WTC11 (cell line): ENCODE measurements around the gene PTPRO. TPM values are rescaled to one million over a fixed set of nuclear protein-coding genes. Genes with fewer than 3 reads are reported as not detected.

ENCODE experiments used
- ATAC-seq: fragments of 200-7000 bp; cut with Tn5 transposase; 2 replicates; pipeline ENCODE4 v1.10.0; 2021; ENCODE audit warnings: mild to moderate bottlenecking, moderate library complexity
- CTCF ChIA-PET: fragments of 300-600 bp; sonication (Branson Sonifier 250); formaldehyde crosslinking; loops from one replicate; lab custom pipeline; 2021; ENCODE audit warnings: antibody characterized with exemption; lab: Charles Lee
- POLR2A ChIA-PET: fragments of 350-600 bp; sonication (Branson Sonifier 250); formaldehyde crosslinking; loops from one replicate; lab custom pipeline; 2021; ENCODE audit warnings: antibody characterized with exemption; lab: Charles Lee
- DNase-seq: peaks from one replicate; pipeline ENCODE4 v3.0.0; 2021; ENCODE audit warnings: low spot score
- H3K27ac Mint-ChIP-seq: 2 replicates; pipeline ENCODE4 v1.8.0; 2021; ENCODE audit warnings: mixed read lengths
- H3K27me3 Mint-ChIP-seq: 2 replicates; pipeline ENCODE4 v1.8.0; 2021; ENCODE audit warnings: low read depth, mild to moderate bottlenecking, moderate library complexity, mixed read lengths
- H3K36me3 Mint-ChIP-seq: 2 replicates; pipeline ENCODE4 v1.8.0; 2021; ENCODE audit warnings: mixed read lengths
- H3K4me1 Mint-ChIP-seq: 2 replicates; pipeline ENCODE4 v1.8.0; 2022; ENCODE audit warnings: mixed read lengths
- H3K4me3 Mint-ChIP-seq: 2 replicates; pipeline ENCODE4 v1.8.0; 2021; ENCODE audit warnings: mild to moderate bottlenecking, moderate library complexity, mixed read lengths
- H3K9me3 Mint-ChIP-seq: 2 replicates; pipeline ENCODE4 v1.8.0; 2021; ENCODE audit warnings: mixed read lengths
- AFF4 ChIP-seq: sonication (generic); formaldehyde crosslinking; IDR thresholded peaks from 2 replicates; pipeline ENCODE4 v1.8.1; 2023; ENCODE audit warnings: mild to moderate bottlenecking, missing genetic modification reagents, borderline replicate concordance
- CBFB ChIP-seq: sonication (generic); formaldehyde crosslinking; IDR thresholded peaks from 2 replicates; pipeline ENCODE4 v1.8.1; 2022; ENCODE audit warnings: mild to moderate bottlenecking, low read depth, missing genetic modification reagents
- ELF4 ChIP-seq: sonication (generic); formaldehyde crosslinking; IDR thresholded peaks from 2 replicates; pipeline ENCODE4 v1.8.1; 2022; ENCODE audit warnings: low read depth, mild to moderate bottlenecking, moderate library complexity, missing genetic modification reagents
- FOXP1 ChIP-seq: sonication (generic); formaldehyde crosslinking; IDR thresholded peaks from 2 replicates; pipeline ENCODE4 v1.8.0; 2022; ENCODE audit warnings: missing genetic modification reagents, mild to moderate bottlenecking, moderate library complexity, borderline replicate concordance
- KAT7 ChIP-seq: sonication (generic); formaldehyde crosslinking; IDR thresholded peaks from 2 replicates; pipeline ENCODE4 v1.8.1; 2023; ENCODE audit warnings: missing genetic modification reagents, mild to moderate bottlenecking, borderline replicate concordance
- RORB ChIP-seq: fragments of 250-450 bp; sonication (Bioruptor Pico); IDR thresholded peaks from 2 replicates; pipeline ENCODE4 v1.9.0; 2021; ENCODE audit warnings: mild to moderate bottlenecking
- TEAD4 ChIP-seq: sonication (generic); formaldehyde crosslinking; IDR thresholded peaks from 2 replicates; pipeline ENCODE4 v1.8.0; 2022; ENCODE audit warnings: mild to moderate bottlenecking, missing genetic modification reagents
- TP53 ChIP-seq: sonication (generic); formaldehyde crosslinking; IDR thresholded peaks from 2 replicates; pipeline ENCODE4 v1.8.1; 2023; ENCODE audit warnings: mild to moderate bottlenecking, missing genetic modification reagents
- USF2 ChIP-seq: sonication (generic); formaldehyde crosslinking; IDR thresholded peaks from 2 replicates; pipeline ENCODE4 v1.8.1; 2023; ENCODE audit warnings: mild to moderate bottlenecking, missing genetic modification reagents, moderate library complexity
- ZNF138 ChIP-seq: sonication (generic); formaldehyde crosslinking; conservative IDR thresholded peaks from 2 replicates; pipeline ENCODE4 v1.8.1; 2022; ENCODE audit warnings: mild to moderate bottlenecking, moderate library complexity, missing genetic modification reagents
- ZNF317 ChIP-seq: sonication (generic); formaldehyde crosslinking; IDR thresholded peaks from 2 replicates; pipeline ENCODE4 v1.8.1; 2023; ENCODE audit warnings: low read depth, mild to moderate bottlenecking, moderate library complexity, missing genetic modification reagents, borderline replicate concordance
- ZNF425 ChIP-seq: fragments of 250-450 bp; sonication (Bioruptor Pico); conservative IDR thresholded peaks from 2 replicates; pipeline ENCODE4 v1.9.0; 2021; ENCODE audit warnings: mild to moderate bottlenecking
- total RNA-seq: library from RNA; stranded (reverse); gene quantifications from 3 replicates; pipeline ENCODE4 v1.2.3, GENCODE V29; 2021
- TF ChIP-seq, protein P1 (sequence below): sonication (generic); formaldehyde crosslinking; IDR thresholded peaks from 2 replicates; pipeline ENCODE4 v1.8.1; 2022; ENCODE audit warnings: low read depth, missing genetic modification reagents, borderline replicate concordance
- TF ChIP-seq, protein P2 (sequence below): fragments of 250-450 bp; sonication (Bioruptor Pico); IDR thresholded peaks from 2 replicates; pipeline ENCODE4 v2.1.2; 2022; ENCODE audit warnings: mild to moderate bottlenecking, moderate library complexity

The PTPRO gene
- total RNA-seq, 1 experiment from 2014 or later, result 1.1 TPM

- TF ChIP-seq AFF4 (CRISPR knock-in tag), result no peak
- TF ChIP-seq KAT7 (CRISPR knock-in tag), result no peak
- TF ChIP-seq, all 79 proteins: peak for 0
Measured at GRCh38 chr12:15627995-15628945, 306.0 kb downstream of the PTPRO start (continued).

DNA sequence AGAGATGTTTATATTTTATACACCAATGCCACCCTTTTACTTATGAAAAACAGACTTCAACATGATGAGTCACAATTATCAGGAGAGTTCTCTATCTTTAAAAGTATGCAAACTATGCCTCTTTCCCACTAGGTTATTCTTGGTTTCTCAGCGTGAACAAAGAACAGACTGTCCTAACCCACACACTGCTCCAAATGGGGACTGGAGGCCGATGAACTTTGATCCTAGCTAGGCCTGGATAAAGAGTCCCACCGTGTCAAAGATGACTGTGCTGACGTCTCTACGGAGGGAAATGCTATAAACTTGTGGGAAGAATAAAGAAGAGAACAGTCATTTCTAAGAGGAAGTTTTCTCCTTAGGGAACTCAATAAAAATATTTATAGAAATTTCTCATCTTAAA is 306.8 kb downstream of the PTPRO start:
- Mint-ChIP-seq H3K27me3 (no peaks in the 10 kb centered on the region), H3K4me3 (no peak overlapping the region), H3K36me3 (no peaks in the 10 kb centered on the region), H3K9me3 (no peaks in the 10 kb centered on the region), H3K4me1 (peaks cover 14% of the 10 kb centered on the region), H3K27ac (no peak overlapping the region)
- TF ChIP-seq, protein P1, sequence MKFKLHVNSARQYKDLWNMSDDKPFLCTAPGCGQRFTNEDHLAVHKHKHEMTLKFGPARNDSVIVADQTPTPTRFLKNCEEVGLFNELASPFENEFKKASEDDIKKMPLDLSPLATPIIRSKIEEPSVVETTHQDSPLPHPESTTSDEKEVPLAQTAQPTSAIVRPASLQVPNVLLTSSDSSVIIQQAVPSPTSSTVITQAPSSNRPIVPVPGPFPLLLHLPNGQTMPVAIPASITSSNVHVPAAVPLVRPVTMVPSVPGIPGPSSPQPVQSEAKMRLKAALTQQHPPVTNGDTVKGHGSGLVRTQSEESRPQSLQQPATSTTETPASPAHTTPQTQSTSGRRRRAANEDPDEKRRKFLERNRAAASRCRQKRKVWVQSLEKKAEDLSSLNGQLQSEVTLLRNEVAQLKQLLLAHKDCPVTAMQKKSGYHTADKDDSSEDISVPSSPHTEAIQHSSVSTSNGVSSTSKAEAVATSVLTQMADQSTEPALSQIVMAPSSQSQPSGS (CRISPR knock-in tag), result no peak
- no peak for DNase-seq
- ChIA-PET POLR2A (no interaction called here), CTCF (no interaction called here)
- peak; percentile 66 for ATAC-seq

- Mint-ChIP-seq H3K27ac (no peak overlapping the region), H3K4me1 (peaks cover 14% of the 10 kb centered on the region), H3K4me3 (no peak overlapping the region), H3K27me3 (no peaks in the 10 kb centered on the region), H3K36me3 (no peaks in the 10 kb centered on the region), H3K9me3 (no peaks in the 10 kb centered on the region)
- ATAC-seq (no peak), DNase-seq (no peak)
- POLR2A ChIA-PET, result no interaction called here
- CTCF ChIA-PET, result no interaction called here
- TF ChIP-seq ELF4 (CRISPR knock-in tag), result no peak
- TF ChIP-seq USF2 (CRISPR knock-in tag), result no peak
- no peak for TF ChIP-seq FOXP1 (CRISPR knock-in tag)
- no peak for TF ChIP-seq CBFB (CRISPR knock-in tag)
- TF ChIP-seq TEAD4 (CRISPR knock-in tag), result no peak
- TF ChIP-seq ZNF317 (CRISPR knock-in tag), result no peak
- TF ChIP-seq ZNF138 (CRISPR knock-in tag), result no peak
Measured at GRCh38 chr12:15629761-15630160, 307.5 kb downstream of the PTPRO start.

GRCh38 chr12:15631007-15631715 is 308.9 kb downstream of the PTPRO start:
- ChIA-PET POLR2A (no interaction called here), CTCF (no interaction called here)
- H3K27me3 Mint-ChIP-seq, result no peaks in the 10 kb centered on the region
- ATAC-seq (no peak), DNase-seq (no peak)
- no peaks in the 10 kb centered on the region for H3K36me3 Mint-ChIP-seq
- no peaks in the 10 kb centered on the region for H3K9me3 Mint-ChIP-seq
- H3K4me1 Mint-ChIP-seq, result peaks cover 14% of the 10 kb centered on the region
- H3K27ac Mint-ChIP-seq, result peak overlapping the region; percentile 77; the same call in 1 of the 2 replicates
- H3K4me3 Mint-ChIP-seq, result no peak overlapping the region
- TF ChIP-seq, protein P2, sequence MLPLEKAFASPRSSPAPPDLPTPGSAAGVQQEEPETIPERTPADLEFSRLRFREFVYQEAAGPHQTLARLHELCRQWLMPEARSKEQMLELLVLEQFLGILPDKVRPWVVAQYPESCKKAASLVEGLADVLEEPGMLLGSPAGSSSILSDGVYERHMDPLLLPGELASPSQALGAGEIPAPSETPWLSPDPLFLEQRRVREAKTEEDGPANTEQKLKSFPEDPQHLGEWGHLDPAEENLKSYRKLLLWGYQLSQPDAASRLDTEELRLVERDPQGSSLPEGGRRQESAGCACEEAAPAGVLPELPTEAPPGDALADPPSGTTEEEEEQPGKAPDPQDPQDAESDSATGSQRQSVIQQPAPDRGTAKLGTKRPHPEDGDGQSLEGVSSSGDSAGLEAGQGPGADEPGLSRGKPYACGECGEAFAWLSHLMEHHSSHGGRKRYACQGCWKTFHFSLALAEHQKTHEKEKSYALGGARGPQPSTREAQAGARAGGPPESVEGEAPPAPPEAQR (CRISPR knock-in tag), result no peak
- TF ChIP-seq, protein P1 (CRISPR knock-in tag), result no peak
- TF ChIP-seq TP53 (CRISPR knock-in tag) (no peak), ZNF425 (CRISPR knock-in tag) (no peak), RORB (CRISPR knock-in tag) (no peak)
